GM19438 (cell line): ENCODE measurements around the gene LRRC4C.
"Not testable (repeated sequence)": the region's sequence is repeated elsewhere in the genome, so short reads cannot be mapped to it uniquely, and the experiment has no call there.

Source experiments
- ATAC-seq: cut with Tn5 transposase; IDR thresholded peaks from one replicate; pipeline ENCODE4 v1.9.1; 2021; ENCODE audit warnings: low read depth; ENCODE audit not compliant: unreplicated experiment

The LRRC4C gene

DNA sequence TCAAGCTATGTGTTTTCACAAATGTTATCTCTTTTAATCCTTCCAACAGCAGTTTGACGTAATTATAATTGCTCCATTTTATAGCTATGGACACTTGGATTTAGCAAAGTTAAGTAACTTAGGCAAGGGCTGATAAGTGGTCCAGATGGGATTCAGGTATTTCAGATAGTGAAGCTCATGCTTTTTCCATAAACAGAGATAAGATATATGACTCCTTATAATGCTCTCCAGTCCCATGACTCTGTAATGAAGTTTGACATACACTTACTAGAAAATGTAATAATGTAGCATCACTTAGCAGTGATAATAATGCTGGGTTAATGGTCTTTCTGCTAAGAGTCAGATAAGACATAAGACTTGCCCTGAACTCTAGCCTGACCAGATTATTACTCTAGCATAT is 892.1 kb downstream of the LRRC4C start:
- ATAC-seq, result no peak

GRCh38 chr11:40544162-40544561 is 915.3 kb downstream of the LRRC4C start:
- no peak for ATAC-seq

DNA sequence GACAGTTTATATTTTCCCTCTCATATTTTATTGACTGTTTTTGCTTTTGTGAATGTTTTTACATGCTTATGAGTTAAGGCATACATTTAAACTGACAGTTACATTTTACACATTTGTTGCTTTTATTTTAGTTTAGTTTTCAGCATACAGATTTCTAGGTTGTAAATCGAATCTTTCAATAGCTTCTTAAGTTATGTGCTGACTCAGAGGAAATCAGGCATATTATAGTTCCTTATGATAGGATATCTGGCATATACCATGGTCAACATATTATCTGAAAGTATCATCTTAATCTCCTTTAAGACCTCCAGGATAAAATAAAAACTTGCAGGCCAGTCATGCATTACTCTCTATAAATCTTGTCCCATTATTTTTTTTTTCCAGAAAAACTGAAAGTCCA is 916.6 kb downstream of the LRRC4C start:
- ATAC-seq, result no peak

DNA sequence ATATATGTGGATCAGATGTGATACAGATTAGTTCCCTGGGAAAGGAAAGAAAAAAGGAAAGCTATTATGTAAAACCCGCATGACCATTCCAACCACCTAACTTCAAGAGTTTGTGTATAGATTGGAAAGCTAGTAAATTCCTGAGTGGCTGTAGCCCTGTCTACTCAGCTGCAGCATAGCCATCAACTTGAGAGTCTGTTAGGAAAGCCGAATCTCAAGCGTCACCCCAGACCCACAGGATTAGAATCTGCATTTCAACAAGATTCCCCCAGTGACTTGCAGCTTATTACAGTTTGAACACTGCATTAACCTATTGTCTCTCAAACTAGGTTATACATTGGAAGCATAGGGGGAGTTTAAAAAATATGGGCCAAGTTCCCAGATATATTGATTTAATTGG is 921.7 kb downstream of the LRRC4C start:
- no peak for ATAC-seq

DNA sequence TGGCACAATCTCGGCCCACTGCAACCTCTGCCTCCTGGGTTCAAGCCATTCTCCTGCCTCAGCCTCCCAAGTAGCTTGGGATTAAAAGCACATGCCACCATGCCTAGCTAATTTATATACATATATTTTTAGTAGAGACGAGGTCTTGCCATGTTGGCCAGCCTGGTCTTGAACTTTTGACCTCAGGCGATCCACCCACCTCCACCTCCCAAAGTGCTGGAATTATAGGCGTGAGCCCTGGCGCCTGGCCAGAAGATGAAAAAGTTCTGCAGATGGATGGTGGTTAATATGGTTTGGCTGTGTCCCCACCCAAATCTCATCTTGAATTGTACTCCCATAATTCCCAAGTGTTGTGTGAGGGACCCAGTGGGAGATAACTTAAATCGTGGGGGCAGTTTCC is 937.4 kb downstream of the LRRC4C start:
- not testable (repeated sequence) for ATAC-seq

DNA sequence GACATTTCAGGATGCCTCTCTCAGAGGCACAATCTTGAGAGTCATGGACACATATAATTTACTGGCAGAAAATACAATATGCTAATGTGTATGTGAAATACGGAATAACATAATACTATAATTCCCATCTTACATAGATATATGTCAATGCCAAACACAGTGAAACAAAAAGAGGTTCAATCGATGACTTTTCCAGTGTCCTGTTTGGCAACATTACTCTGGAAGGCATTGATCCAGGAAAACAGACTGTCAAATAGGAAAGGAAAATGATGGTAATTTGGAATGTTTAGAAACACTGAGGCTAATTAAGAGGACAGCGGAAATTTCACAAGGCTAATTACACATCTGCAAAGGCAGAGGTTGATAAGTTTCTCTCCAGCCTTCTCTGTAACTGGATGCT is 942.3 kb downstream of the LRRC4C start:
- ATAC-seq, result no peak

DNA sequence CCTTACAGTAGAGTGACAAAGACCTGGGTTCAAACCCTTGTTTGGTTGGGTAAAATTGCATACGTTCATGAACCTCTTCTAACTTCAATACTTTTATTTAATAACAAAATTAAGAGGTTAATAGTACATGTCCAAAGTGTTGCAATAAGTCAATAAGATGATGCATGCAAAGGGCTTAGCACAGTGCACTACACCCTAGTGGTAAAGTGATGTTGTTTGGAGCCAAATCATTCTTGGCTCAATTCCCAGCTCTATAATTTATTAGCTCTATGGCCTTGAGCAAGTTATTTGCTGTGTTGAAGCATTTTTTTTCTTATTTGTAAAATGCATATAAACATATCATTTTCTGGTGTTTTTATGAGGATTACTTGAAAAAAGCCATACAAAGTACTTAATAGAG is 945.3 kb downstream of the LRRC4C start:
- ATAC-seq, result no peak

DNA sequence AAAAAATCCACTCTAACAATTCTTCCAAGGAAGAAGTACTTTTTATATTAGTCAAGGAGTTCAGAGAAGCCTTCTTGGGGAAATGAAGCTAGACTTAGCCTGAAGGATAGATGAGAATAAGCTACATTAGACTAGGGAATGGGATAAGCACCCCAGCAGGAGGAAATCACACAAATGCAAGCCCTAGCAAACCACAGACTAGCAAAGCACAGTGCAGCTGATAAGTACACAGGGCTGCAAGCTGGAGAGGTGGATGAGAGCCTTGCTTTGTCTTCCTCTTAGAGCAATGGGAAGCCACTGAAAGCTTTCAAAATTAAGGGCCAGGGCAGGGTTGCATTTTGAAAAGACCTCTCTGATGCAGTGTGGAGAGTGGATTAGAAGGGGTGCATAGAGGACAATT is 946.2 kb downstream of the LRRC4C start:
- no peak for ATAC-seq

GRCh38 chr11:40508303-40508702 is 951.1 kb downstream of the LRRC4C start:
- no peak for ATAC-seq

DNA sequence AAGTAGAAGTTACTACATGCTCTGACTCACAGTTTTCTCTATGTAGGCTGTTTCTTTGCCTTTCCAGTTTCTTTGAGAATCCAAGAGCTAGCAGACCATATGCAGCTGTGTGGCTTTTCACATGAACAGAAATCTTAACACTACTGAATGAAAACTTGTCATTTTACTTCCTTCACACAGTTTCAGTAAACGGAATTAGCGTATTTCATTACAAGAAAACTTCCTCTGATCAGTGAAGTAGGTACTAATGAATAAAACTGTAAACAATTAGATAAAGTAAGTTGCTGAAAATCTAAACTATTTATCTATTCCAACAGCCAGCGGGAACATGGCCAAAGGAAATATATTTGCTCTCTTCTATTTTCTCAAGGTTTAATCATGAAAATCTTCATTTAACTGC is 953.2 kb downstream of the LRRC4C start:
- no peak for ATAC-seq

DNA sequence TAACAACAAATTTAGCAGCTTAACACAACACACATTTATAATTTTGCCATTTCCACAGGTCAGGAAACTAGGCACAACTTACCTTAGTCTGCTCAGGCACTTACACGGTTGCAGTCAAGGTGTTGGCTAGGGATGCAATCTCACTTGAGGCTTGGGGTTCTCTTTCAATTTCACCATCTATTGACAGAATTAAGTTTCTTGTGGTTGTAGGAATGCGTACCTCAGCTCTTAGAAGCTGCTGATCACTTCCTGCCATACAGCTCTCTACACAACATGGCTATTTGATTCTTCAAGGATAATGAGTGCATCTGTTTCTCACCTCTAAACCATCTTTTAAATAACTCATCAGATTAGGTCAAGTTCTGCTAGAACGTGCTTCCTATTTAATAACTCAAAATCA is 968.1 kb downstream of the LRRC4C start:
- ATAC-seq, result no peak

GRCh38 chr11:40467771-40468170 is 991.7 kb downstream of the LRRC4C start:
- no peak for ATAC-seq

DNA sequence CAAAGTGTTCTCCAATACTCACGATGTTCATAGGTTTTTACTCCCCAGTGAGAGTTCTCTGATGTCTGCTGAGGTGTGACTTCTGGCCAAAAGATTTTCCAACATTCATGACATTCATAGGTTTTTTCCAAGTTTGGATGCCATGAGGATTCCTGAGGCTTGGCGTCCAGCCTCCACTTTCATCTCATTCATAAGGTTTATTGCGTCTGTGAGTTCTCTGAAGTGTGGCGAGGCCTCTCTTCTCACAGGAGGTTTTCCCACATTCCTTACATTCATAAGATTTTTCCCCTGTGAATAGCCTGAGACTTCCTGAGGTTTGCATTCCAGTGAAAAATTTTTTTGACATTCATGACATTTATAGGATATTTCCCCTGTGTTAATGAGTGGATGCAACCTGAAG is 1014.1 kb downstream of the LRRC4C start:
- ATAC-seq, result no peak

GRCh38 chr11:40444151-40444550 is 1015.3 kb downstream of the LRRC4C start:
- ATAC-seq, result no peak

DNA sequence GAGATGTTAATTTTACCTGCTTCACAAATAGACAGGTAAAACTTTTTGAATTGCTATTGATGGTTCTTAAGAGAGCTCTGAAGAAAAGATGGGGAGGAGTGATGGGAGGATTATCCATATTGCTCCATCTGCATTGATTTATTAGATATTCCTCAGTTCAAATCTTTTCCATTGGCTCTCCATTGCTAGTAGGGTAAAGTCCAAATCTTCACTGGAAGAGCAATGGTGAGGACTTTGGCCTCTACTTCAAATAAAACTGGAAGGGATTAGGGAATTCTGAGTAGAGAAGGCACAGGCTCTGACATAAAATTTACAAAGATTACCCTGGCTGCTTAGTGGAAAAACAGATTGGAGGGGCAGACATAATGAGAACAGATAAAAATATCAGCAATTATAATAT is 1024.1 kb downstream of the LRRC4C start:
- ATAC-seq, result no peak

DNA sequence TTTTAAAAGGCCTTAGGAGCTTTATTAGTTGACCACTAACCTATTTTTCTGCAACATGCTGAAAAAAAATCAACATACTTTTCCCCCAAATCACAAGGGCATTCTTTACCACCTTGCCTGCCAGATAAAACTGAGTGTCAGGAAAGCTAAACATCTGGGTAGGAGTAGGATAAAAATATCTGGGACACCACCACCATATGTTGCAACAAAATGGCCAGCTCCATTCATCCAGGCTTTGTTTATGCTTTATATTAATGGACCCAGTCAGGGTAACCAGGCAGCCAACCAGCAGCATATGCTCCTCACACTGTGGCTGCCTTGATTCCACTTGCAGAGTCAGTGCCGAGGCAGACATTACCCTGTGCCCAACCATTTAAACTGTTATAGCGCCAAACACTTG is 1024.5 kb downstream of the LRRC4C start:
- no peak for ATAC-seq

GRCh38 chr11:40432358-40432757 is 1027.1 kb downstream of the LRRC4C start:
- ATAC-seq, result no peak

DNA sequence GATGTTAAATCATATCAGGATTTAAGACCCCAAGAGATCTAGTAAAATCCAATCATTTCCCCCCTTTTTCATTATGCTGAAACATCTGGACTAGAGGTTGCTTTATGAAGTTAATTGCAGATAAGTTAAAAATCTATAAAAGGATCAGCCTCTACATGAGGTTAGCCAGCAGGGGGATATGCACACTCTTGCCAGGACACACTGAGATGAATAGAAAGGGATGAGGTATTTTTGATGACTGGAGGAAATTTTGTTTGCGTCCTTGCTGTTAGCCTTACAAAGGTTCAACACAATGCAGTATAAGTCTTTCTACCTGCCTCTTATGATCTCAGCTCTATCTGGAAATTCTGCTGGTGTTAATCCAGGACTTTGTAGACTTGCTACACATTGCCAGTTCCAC is 1034.3 kb downstream of the LRRC4C start:
- no peak for ATAC-seq

DNA sequence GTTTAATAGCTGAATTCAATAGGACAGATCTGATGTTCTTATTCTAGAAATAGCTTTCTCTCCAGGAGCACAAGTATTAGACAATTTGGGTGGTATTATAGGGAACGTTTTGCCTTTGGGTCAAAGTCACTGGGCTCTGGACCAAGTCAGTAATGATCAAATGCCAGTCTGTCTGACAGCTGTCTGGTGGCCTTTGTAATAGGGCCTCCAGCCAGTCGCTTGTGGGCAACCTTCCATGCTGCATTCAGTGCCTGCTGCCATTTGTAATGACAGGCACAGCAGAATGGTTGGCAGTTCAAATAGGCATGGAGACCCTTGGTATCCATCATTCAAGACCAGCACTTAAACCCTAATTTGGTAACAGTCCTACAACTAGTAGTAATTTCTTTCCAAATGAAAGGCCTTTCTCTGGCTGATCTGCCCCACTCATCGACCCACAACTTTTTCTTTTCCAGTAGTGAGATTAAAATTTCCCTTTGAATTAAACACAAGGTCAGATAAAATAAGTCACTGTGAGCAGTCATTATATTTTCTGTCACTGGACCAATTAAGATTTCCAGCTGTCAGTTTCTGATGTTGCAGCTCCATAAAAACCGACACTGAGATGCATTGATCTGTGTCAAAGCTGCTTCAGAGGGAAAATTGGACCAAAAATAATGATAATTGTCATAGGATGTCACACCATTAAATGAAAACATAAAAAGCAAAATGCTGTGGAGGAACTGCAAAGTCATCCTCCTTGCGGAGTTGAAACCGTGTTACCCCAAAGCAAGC is 1038.1 kb downstream of the LRRC4C start:
- no peak for ATAC-seq

DNA sequence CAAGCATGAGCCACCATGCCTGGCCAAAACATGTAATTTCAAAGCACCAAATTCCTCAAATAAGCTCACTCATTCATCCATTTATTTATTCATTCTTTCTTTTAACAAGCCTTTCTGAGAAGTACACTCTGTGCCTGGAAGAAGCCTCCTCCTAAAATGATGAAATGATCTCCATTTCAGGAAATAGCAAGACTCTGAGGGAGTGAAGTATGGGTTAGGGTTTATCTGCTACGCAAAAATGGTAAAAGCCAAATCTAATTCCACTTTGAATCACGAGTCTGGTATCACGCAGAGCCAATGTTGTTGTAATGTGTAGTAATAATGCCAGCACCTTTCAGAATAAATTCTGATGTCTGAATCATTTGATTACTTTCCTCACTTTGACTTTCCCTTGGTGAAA is 1041.8 kb downstream of the LRRC4C start:
- ATAC-seq, result no peak

DNA sequence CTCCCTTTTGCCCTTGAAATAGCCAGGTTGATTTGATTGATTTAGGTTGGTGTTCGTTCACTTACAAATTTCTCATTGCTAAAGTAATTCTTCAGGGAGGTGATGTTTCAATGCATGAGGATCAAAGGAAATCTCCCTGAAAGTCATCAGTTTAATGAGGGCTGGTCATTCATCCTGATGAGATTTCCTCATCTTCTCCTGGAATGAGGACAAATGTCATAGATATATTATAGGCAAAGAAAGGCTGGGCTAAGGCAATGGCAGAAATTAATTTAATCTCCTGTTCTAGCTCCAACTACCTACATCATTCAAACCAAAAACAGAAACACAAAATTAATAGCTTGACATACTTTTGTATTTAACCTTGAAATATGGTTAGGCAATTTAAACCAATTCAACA is 1052.1 kb downstream of the LRRC4C start:
- ATAC-seq, result no peak

GRCh38 chr11:40405614-40406013 is 1053.8 kb downstream of the LRRC4C start:
- ATAC-seq, result no peak

GRCh38 chr11:40403321-40403720 is 1056.1 kb downstream of the LRRC4C start:
- ATAC-seq, result no peak
